ENCODE results near the gene EBF4.

- no peak for TF ChIP-seq CTCF (conservative IDR thresholded peaks at IDR 0.05)
- TF ChIP-seq ZFX (IDR thresholded peaks at IDR 0.05): no peak
These were observed 76.0 kb downstream of the EBF4 start for GRCh38 chr20:2768632-2769015.

Data from C4-2B (cell line).